Measurements from ENCODE around the gene CHD2. TPM values are rescaled to one million over a fixed set of nuclear protein-coding genes. Genes with fewer than 3 reads are reported as not detected.

Gene CHD2
- total and polyA plus RNA-seq, 4 donors = 13.9 to 90.2 (median 49.4) TPM

GRCh38 chr15:92947071-92947730 lies 47.1 kb downstream of the CHD2 start:
- no peak for DNase-seq (ENCODE audit: low spot score)
- Histone ChIP-seq H3K27me3 (ENCODE audit: control insufficient read depth in 4 of 4, insufficient read depth in 4 of 4, low read length in 3 of 4) (no peaks in the 10 kb centered on the region), H3K4me3 (ENCODE audit: low read depth in 1 of 3, low read length in 3 of 3) (no peak overlapping the region), H3K9me3 (ENCODE audit: control insufficient read depth in 4 of 4, low read length in 3 of 4) (peaks cover 8 to 21% (median 14%) of the 10 kb centered on the region in 4 donors), H3K36me3 (ENCODE audit: control insufficient read depth in 4 of 4, insufficient read depth in 3 of 4, low read depth in 1 of 4, low read length in 3 of 4) (peaks cover 28 to 89% (median 81%) of the 10 kb centered on the region in 4 donors), H3K4me1 (ENCODE audit: control insufficient read depth in 4 of 4, insufficient read depth in 4 of 4, low read length in 3 of 4) (no peaks in the 10 kb centered on the region), H3K9ac (ENCODE audit: low read depth in 1 of 2, low read length in 2 of 2) (no peak overlapping the region), H3K27ac (ENCODE audit: low read depth in 1 of 2, low read length in 2 of 2) (no peak overlapping the region)
- TF ChIP-seq, protein P1, sequence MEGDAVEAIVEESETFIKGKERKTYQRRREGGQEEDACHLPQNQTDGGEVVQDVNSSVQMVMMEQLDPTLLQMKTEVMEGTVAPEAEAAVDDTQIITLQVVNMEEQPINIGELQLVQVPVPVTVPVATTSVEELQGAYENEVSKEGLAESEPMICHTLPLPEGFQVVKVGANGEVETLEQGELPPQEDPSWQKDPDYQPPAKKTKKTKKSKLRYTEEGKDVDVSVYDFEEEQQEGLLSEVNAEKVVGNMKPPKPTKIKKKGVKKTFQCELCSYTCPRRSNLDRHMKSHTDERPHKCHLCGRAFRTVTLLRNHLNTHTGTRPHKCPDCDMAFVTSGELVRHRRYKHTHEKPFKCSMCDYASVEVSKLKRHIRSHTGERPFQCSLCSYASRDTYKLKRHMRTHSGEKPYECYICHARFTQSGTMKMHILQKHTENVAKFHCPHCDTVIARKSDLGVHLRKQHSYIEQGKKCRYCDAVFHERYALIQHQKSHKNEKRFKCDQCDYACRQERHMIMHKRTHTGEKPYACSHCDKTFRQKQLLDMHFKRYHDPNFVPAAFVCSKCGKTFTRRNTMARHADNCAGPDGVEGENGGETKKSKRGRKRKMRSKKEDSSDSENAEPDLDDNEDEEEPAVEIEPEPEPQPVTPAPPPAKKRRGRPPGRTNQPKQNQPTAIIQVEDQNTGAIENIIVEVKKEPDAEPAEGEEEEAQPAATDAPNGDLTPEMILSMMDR (IDR thresholded peaks at IDR 0.05; ENCODE audit: low read depth, low read length, missing input control) = no peak
- TF ChIP-seq RAD21 (IDR thresholded peaks at IDR 0.05) = no peak
- TF ChIP-seq REST (IDR thresholded peaks at IDR 0.05) = no peak
- TF ChIP-seq, protein P2, sequence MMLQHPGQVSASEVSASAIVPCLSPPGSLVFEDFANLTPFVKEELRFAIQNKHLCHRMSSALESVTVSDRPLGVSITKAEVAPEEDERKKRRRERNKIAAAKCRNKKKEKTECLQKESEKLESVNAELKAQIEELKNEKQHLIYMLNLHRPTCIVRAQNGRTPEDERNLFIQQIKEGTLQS (IDR thresholded peaks at IDR 0.05) = no peak
- no peak for TF ChIP-seq NR2F2 (IDR thresholded peaks at IDR 0.05)
- TF ChIP-seq RXRA (IDR thresholded peaks at IDR 0.05) = no peak
- no peak for TF ChIP-seq JUND (IDR thresholded peaks at IDR 0.05)
- no peak for TF ChIP-seq TAF1 (conservative IDR thresholded peaks at IDR 0.05)
- no peak for TF ChIP-seq FOXA2 (IDR thresholded peaks at IDR 0.05)
- TF ChIP-seq SP1 (IDR thresholded peaks at IDR 0.05) = no peak
- 80% methylated on average over 5 of the region's 5 CpGs for WGBS

GRCh38 chr15:92949604-92950249 lies 49.6 kb downstream of the CHD2 start:
- Histone ChIP-seq H3K9me3 (ENCODE audit: control insufficient read depth in 4 of 4, low read length in 3 of 4) (peaks cover 8 to 21% (median 14%) of the 10 kb centered on the region in 4 donors), H3K9ac (ENCODE audit: low read depth in 1 of 2, low read length in 2 of 2) (no peak overlapping the region), H3K4me1 (ENCODE audit: control insufficient read depth in 4 of 4, insufficient read depth in 4 of 4, low read length in 3 of 4) (no peaks in the 10 kb centered on the region), H3K4me3 (ENCODE audit: low read depth in 1 of 3, low read length in 3 of 3) (peak overlapping the region in 1 of 3 donors; percentile 5), H3K36me3 (ENCODE audit: control insufficient read depth in 4 of 4, insufficient read depth in 3 of 4, low read depth in 1 of 4, low read length in 3 of 4) (peaks cover 34 to 88% (median 77%) of the 10 kb centered on the region in 4 donors), H3K27me3 (ENCODE audit: control insufficient read depth in 4 of 4, insufficient read depth in 4 of 4, low read length in 3 of 4) (no peaks in the 10 kb centered on the region), H3K27ac (ENCODE audit: low read depth in 1 of 2, low read length in 2 of 2) (no peak overlapping the region)
- TF ChIP-seq FOXA1 (IDR thresholded peaks at IDR 0.05) = no peak
- TF ChIP-seq HNF4A (conservative IDR thresholded peaks at IDR 0.05) = peak in 1 of 2 donors; percentile 23
- WGBS = 90% methylated on average over 10 of the region's 10 CpGs
- no peak for DNase-seq (ENCODE audit: low spot score)
